T-cell (primary cell): Measurements from ENCODE around the gene WSB2. TPM values are rescaled to one million over a fixed set of nuclear protein-coding genes. Genes with fewer than 3 reads are reported as not detected.

Experiments
- ATAC-seq, 4 experiments: fragments of 200-7000 bp in 3 of 4; fragments of 150-1000 bp in 1 of 4; cut with Tn5 transposase; replicated peaks in 1 of 4; 1 replicate in 3 of 4; 2 replicates in 1 of 4; pipeline ENCODE4 v1.10.0; 2021; ENCODE audit warnings: moderate library complexity in 3 of 4, mild to moderate bottlenecking in 2 of 4, moderate number of reproducible peaks in 1 of 4
- CTCF ChIA-PET, 2 donors: fragments of 300-600 bp; sonication (Branson Sonifier 250); formaldehyde crosslinking; loops; one replicate each; lab custom pipeline; 2022; ENCODE audit warnings: antibody characterized with exemption in 2 of 2; lab: Charles Lee
- POLR2A ChIA-PET, 2 donors: fragments of 300-600 bp; sonication (Branson Sonifier 250); formaldehyde crosslinking; loops; one replicate each; lab custom pipeline; 2022; ENCODE audit warnings: antibody characterized with exemption in 2 of 2; lab: Charles Lee
- DNase-seq, 35 experiments: peaks; one replicate each; pipeline versions ENCODE4 v3.0.0 to v3.0.0-alpha.2; 2013 to 2023
- H3K27ac ChIP-seq: one replicate; pipeline ENCODE4 v1.5.1; 2013; ENCODE audit warnings: low read length
- H3K27me3 ChIP-seq, 2 experiments: replicated peaks in 1 of 2; 1 replicate in 1 of 2; 2 replicates in 1 of 2; pipeline versions ENCODE4 v1.6.1 to v1.7.0; 2013; ENCODE audit warnings: low read length in 1 of 2, mixed read lengths in 1 of 2; ENCODE audit not compliant: control insufficient read depth in 2 of 2, insufficient read depth in 2 of 2; ENCODE audit errors: extremely low read depth in 1 of 2
- H3K36me3 ChIP-seq, 2 donors: 1 replicate in 1 of 2; 2 replicates in 1 of 2; pipeline versions ENCODE4 v1.6.1 to v1.7.0; 2013; ENCODE audit warnings: low read length in 1 of 2; ENCODE audit not compliant: control insufficient read depth in 2 of 2, insufficient read depth in 1 of 2; ENCODE audit errors: extremely low read depth in 1 of 2
- H3K4me1 ChIP-seq, 2 experiments: 1 replicate in 1 of 2; 2 replicates in 1 of 2; pipeline versions ENCODE4 v1.6.1 to v1.7.0; 2013; ENCODE audit warnings: low read length in 2 of 2, mixed read lengths in 1 of 2; ENCODE audit not compliant: insufficient read depth in 2 of 2, control insufficient read depth in 1 of 2; ENCODE audit errors: extremely low read depth in 1 of 2
- H3K4me3 ChIP-seq, 2 donors: 1 replicate in 1 of 2; 2 replicates in 1 of 2; pipeline versions ENCODE4 v1.5.1 to v1.7.0; 2013; ENCODE audit warnings: mild to moderate bottlenecking in 2 of 2, low read length in 1 of 2, moderate library complexity in 1 of 2; ENCODE audit not compliant: control insufficient read depth in 1 of 2; ENCODE audit errors: extremely low read depth in 1 of 2
- H3K9me3 ChIP-seq: 2 replicates; pipeline ENCODE4 v1.7.0; 2013
- H3K27ac Mint-ChIP-seq, 2 donors: one replicate each; pipeline ENCODE4 v1.8.0; 2020 to 2021; ENCODE audit warnings: mild to moderate bottlenecking in 2 of 2, mixed read lengths in 2 of 2
- H3K27me3 Mint-ChIP-seq, 2 donors: one replicate each; pipeline ENCODE4 v1.8.0; 2021 to 2022; ENCODE audit warnings: mixed read lengths in 2 of 2
- H3K36me3 Mint-ChIP-seq: one replicate; pipeline ENCODE4 v1.8.0; 2021; ENCODE audit warnings: mixed read lengths
- H3K4me1 Mint-ChIP-seq, 3 donors: one replicate each; pipeline ENCODE4 v1.8.0; 2020 to 2022; ENCODE audit warnings: mixed read lengths in 3 of 3, mild to moderate bottlenecking in 1 of 3
- H3K4me3 Mint-ChIP-seq, 3 donors: one replicate each; pipeline ENCODE4 v1.8.0; 2020 to 2022; ENCODE audit warnings: mild to moderate bottlenecking in 3 of 3, mixed read lengths in 3 of 3, moderate library complexity in 3 of 3
- H3K9me3 Mint-ChIP-seq, 3 donors: one replicate each; pipeline ENCODE4 v1.8.0; 2020 to 2022; ENCODE audit warnings: mixed read lengths in 3 of 3
- WGBS: methylation state at CpG from one replicate; pipeline ENCODE4 v1.1.5; 2013; ENCODE audit warnings: missing lambda C conversion rate; ENCODE audit not compliant: insufficient coverage; 5-methylcytosine and 5-hydroxymethylcytosine counted together
- total RNA-seq, 35 experiments: library from RNA in 6 of 35; stranded (reverse) in 6 of 35; fragments of 120-200 nt in 1 of 35; gene quantifications; one replicate each; pipeline versions ENCODE4 v1.2.1 to v1.2.4 and lab custom pipeline; 2013 to 2026

WSB2 gene
- total RNA-seq, 5 donors from 2014 or later (not counting 1 experiment from before 2014, with no cell fraction given), result 19.6 to 33.7 (median 25.8) TPM

GRCh38 chr12:118068445-118068844 lies 7.5 kb upstream of the WSB2 start:
- H3K4me3 Mint-ChIP-seq, result no peak overlapping the region
- no peaks in the 10 kb centered on the region for H3K9me3 Mint-ChIP-seq
- peaks cover 4 to 9% of the 10 kb centered on the region in 2 donors for H3K27me3 Mint-ChIP-seq
- Histone ChIP-seq H3K27ac (no peak overlapping the region), H3K36me3 (no peaks in the 10 kb centered on the region), H3K9me3 (no peaks in the 10 kb centered on the region), H3K4me1 (peaks cover 0 to 6% of the 10 kb centered on the region in 2 experiments), H3K27me3 (peaks cover 0 to 6% of the 10 kb centered on the region in 2 experiments), H3K4me3 (no peak overlapping the region)
- CTCF ChIA-PET, result interaction anchor here (0.6 to 0.7 kb wide), 4 partner anchors 14 to 1414 kb away, joined by 3 to 6 read pairs (median 4); no protein-coding TSS in a partner anchor
- ATAC-seq (no peak), DNase-seq (no peak)
- H3K4me1 Mint-ChIP-seq, result peaks cover 23 to 26% (median 24%) of the 10 kb centered on the region in 3 donors
- no peak overlapping the region for H3K27ac Mint-ChIP-seq
- H3K36me3 Mint-ChIP-seq, result no peaks in the 10 kb centered on the region
- 80% methylated on average over 1 of the region's 2 CpGs for WGBS
- POLR2A ChIA-PET, result interaction anchor here in 1 of 2 donors (0.6 kb wide), 1 partner anchor 182 kb away, joined by 3 read pairs; no protein-coding TSS in a partner anchor

DNA sequence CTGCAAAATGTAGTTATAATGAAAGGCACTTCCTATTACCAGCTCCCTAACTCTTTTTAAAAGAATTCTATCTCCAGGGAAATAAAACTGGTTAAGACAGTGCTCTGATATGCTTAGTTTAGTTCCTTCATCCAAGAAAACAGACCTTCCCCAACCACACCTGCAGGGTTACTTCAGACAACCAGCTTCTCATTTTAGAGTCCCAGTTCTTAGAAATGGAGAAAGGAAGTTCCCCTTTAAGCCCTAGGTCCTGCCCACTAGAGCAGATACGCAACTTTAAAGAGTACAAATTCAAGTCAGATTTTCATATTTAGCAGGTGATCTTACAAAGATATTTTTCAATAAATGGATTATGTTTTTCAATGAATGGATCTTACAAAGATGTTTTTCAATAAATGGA lies 4.4 kb upstream of the WSB2 start:
- Histone ChIP-seq H3K4me1 (peaks cover 10 to 16% of the 10 kb centered on the region in 2 experiments), H3K9me3 (no peaks in the 10 kb centered on the region), H3K27ac (no peak overlapping the region), H3K4me3 (no peak overlapping the region), H3K36me3 (no peaks in the 10 kb centered on the region), H3K27me3 (peaks cover 0 to 6% of the 10 kb centered on the region in 2 experiments)
- ATAC-seq (peak in 1 of 4 experiments; percentile 32), DNase-seq (no peak)
- Mint-ChIP-seq H3K27ac (peak overlapping the region; percentile 63 to 72), H3K4me1 (peaks cover 30 to 38% (median 38%) of the 10 kb centered on the region in 3 donors), H3K36me3 (no peaks in the 10 kb centered on the region), H3K4me3 (peak overlapping the region in 2 of 3 donors; percentile 2 to 90), H3K9me3 (no peaks in the 10 kb centered on the region), H3K27me3 (peaks cover 4 to 9% of the 10 kb centered on the region in 2 donors)
- WGBS, result no CpG with 5 or more reads among the region's 1 CpG
- ChIA-PET POLR2A (interaction anchor here in 1 of 2 donors (1.1 kb wide), 1 partner anchor 12 kb away, joined by 4 read pairs; no protein-coding TSS in a partner anchor), CTCF (interaction anchor here (0.5 to 3.7 kb wide), 3 partner anchors 10 to 59 kb away, joined by 3 to 18 read pairs (median 4); no protein-coding TSS in a partner anchor)

DNA sequence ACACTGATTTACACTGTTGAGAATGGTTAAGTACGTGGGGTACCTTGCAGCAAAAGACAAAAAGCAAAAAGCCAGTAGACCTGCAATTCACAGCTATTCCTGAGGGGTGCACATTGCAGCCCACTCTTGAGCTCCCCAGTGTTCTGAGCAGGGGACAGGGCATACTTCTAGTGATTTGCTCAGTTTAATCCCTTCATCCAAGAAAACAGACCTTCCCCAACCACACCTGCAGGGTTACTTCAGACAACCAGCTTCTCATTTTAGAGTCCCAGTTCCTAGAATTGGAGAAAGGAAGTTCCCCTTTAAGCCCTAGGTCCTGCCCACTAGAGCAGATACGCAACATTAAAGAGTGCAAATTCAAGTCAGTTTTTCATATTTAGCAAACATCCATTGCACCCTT lies 3.6 kb upstream of the WSB2 start:
- peak; percentile 10 to 60 (median 32) for ATAC-seq
- no peaks in the 10 kb centered on the region for H3K36me3 Mint-ChIP-seq
- Histone ChIP-seq H3K36me3 (no peaks in the 10 kb centered on the region), H3K27me3 (peaks cover 0 to 6% of the 10 kb centered on the region in 2 experiments), H3K27ac (no peak overlapping the region), H3K4me1 (peaks cover 16 to 23% of the 10 kb centered on the region in 2 experiments), H3K9me3 (no peaks in the 10 kb centered on the region), H3K4me3 (no peak overlapping the region)
- CTCF ChIA-PET, result interaction anchor here (0.6 to 3.7 kb wide), 4 partner anchors 9 to 274 kb away, joined by 3 to 18 read pairs (median 6); no protein-coding TSS in a partner anchor
- peak overlapping the region; percentile 39 to 72 for H3K27ac Mint-ChIP-seq
- POLR2A ChIA-PET, result interaction anchor here in 1 of 2 donors (1.1 kb wide), 1 partner anchor 12 kb away, joined by 4 read pairs; no protein-coding TSS in a partner anchor
- peak overlapping the region; percentile 21 to 90 (median 25) for H3K4me3 Mint-ChIP-seq
- peaks cover 37 to 46% (median 45%) of the 10 kb centered on the region in 3 donors for H3K4me1 Mint-ChIP-seq
- H3K27me3 Mint-ChIP-seq, result peaks cover 4 to 9% of the 10 kb centered on the region in 2 donors
- DNase-seq, result peak in 7 of 35 experiments; percentile 2 to 46 (median 9)
- no CpG with 5 or more reads among the region's 2 CpGs for WGBS
- H3K9me3 Mint-ChIP-seq, result no peaks in the 10 kb centered on the region

GRCh38 chr12:118063576-118064391 lies 2.8 kb upstream of the WSB2 start:
- Histone ChIP-seq H3K4me3 (no peak overlapping the region), H3K9me3 (no peaks in the 10 kb centered on the region), H3K36me3 (no peaks in the 10 kb centered on the region), H3K27me3 (peaks cover 0 to 6% of the 10 kb centered on the region in 2 experiments), H3K27ac (no peak overlapping the region), H3K4me1 (peaks cover 16 to 23% of the 10 kb centered on the region in 2 experiments)
- H3K27me3 Mint-ChIP-seq, result peaks cover 4 to 7% of the 10 kb centered on the region in 2 donors
- H3K4me3 Mint-ChIP-seq, result peak overlapping the region; percentile 41 to 90 (median 51)
- no peaks in the 10 kb centered on the region for H3K9me3 Mint-ChIP-seq
- DNase-seq, result no peak
- peak overlapping the region; percentile 23 to 72 for H3K27ac Mint-ChIP-seq
- peaks cover 45 to 54% (median 53%) of the 10 kb centered on the region in 3 donors for H3K4me1 Mint-ChIP-seq
- no peaks in the 10 kb centered on the region for H3K36me3 Mint-ChIP-seq
- ChIA-PET CTCF (interaction anchor here (0.6 to 3.7 kb wide), 12 partner anchors 8 to 328 kb away, joined by 3 to 18 read pairs (median 4); no protein-coding TSS in a partner anchor), POLR2A (interaction anchor here (0.5 to 0.6 kb wide), 2 partner anchors 48 to 50 kb away, joined by 5 to 7 read pairs; partner anchors contain the start of gene RFC5 (in 1 of the 2))
- no peak for ATAC-seq
- WGBS, result 100% methylated on average over 1 of the region's 4 CpGs

DNA sequence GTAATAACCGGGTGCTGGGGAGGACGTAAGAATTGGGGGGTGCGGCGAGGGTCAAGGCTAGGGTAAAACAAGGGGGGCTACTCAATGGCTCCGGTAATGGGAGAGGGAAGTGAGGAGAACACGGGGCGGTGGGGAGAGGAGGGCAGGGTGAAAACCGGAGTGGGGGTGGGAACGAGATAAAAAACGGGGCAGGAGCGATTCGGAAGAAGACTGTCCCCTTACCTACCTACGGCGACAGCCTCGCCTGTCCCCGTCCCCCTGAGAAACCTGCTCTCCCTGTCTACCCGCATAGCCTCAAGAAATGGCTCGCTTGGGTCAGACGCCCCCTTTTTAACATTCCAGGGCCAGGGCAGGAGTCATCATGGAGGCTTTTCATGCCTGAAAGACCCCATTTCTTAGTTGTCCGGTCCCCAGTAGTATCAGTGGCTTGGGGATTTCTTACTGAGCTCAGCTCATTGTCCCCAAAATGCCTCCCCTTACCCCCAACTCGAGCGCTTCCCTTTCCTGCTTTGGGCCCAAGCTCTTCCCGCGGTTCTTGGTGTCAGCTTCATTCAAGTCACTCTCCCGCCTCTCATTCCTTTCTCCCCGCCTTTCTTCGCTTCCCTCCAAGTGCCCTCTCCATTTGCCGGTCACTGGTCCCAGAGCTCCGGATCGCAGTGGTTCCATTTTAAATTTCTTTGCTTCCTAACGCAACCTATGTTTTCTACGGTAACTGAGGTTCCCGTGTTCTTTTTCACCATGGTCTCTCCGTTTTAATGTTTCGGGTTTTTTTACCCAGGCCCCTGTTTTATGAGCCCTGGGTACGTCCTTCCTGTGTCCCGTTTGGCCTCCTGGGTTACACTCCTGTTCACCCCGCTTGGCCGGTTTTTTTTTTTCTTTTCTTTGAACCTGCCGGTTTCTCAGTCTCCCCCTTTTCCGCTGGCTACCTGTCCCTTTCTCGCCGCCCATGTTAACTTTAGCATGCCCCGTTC lies 1.2 kb upstream of the WSB2 start:
- H3K4me1 Mint-ChIP-seq, result peaks cover 46 to 61% (median 59%) of the 10 kb centered on the region in 3 donors
- CTCF ChIA-PET, result interaction anchor here (1.0 to 1.8 kb wide), 3 partner anchors 9 to 314 kb away, joined by 3 to 9 read pairs (median 4); partner anchors contain the start of gene SUDS3 (in 1 of the 2)
- no peaks in the 10 kb centered on the region for H3K36me3 ChIP-seq
- 5% methylated on average over 32 of the region's 44 CpGs for WGBS
- ATAC-seq (peak in 1 of 4 experiments; percentile 8), DNase-seq (peak in 5 of 35 experiments; percentile 4 to 31 (median 7))
- no peaks in the 10 kb centered on the region for H3K9me3 Mint-ChIP-seq
- peak overlapping the region; percentile 86 to 91 (median 90) for H3K4me3 Mint-ChIP-seq
- H3K27ac Mint-ChIP-seq, result peak overlapping the region; percentile 78 to 84
- no peaks in the 10 kb centered on the region for H3K9me3 ChIP-seq
- peak overlapping the region; percentile 83 for H3K27ac ChIP-seq
- H3K27me3 ChIP-seq, result no peaks in the 10 kb centered on the region
- no peaks in the 10 kb centered on the region for H3K27me3 Mint-ChIP-seq
- POLR2A ChIA-PET, result interaction anchor here (0.5 to 1.9 kb wide), 5 partner anchors 8 to 297 kb away, joined by 3 to 17 read pairs (median 3); no protein-coding TSS in a partner anchor
- peaks cover 16 to 23% of the 10 kb centered on the region in 2 experiments for H3K4me1 ChIP-seq
- H3K4me3 ChIP-seq, result peak overlapping the region; percentile 86 to 97
- H3K36me3 Mint-ChIP-seq, result no peaks in the 10 kb centered on the region
